Measurements from ENCODE around the gene LRCH1.

The LRCH1 gene

DNA sequence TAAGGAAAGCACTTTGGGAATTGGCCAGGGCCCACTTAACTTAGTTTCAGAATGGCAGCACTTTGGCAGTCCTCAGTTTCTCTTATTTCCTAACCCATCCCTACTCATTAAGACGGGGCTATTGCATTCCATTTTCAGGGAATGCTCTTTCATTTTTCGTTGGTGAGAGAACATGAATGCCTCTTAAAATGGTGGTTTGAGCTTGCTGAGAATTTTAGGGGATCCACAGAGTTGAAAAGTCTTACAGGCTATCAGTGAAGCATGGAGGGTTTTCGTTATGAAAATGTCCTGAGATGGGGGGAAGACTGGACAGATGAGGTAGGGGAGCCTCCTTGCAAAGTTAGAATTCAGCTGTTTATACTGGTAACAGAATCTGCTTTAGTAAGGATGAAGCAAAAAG lies 71.4 kb downstream of the LRCH1 start:
- DNase-seq (ENCODE audit: low read depth), result no peak
- TF ChIP-seq, protein P1, sequence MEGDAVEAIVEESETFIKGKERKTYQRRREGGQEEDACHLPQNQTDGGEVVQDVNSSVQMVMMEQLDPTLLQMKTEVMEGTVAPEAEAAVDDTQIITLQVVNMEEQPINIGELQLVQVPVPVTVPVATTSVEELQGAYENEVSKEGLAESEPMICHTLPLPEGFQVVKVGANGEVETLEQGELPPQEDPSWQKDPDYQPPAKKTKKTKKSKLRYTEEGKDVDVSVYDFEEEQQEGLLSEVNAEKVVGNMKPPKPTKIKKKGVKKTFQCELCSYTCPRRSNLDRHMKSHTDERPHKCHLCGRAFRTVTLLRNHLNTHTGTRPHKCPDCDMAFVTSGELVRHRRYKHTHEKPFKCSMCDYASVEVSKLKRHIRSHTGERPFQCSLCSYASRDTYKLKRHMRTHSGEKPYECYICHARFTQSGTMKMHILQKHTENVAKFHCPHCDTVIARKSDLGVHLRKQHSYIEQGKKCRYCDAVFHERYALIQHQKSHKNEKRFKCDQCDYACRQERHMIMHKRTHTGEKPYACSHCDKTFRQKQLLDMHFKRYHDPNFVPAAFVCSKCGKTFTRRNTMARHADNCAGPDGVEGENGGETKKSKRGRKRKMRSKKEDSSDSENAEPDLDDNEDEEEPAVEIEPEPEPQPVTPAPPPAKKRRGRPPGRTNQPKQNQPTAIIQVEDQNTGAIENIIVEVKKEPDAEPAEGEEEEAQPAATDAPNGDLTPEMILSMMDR (conservative IDR thresholded peaks at IDR 0.05; ENCODE audit: low read depth, low read length), result no peak
- H3K4me3 ChIP-seq (ENCODE audit: low read depth, low read length), result no peak overlapping the region

DNA sequence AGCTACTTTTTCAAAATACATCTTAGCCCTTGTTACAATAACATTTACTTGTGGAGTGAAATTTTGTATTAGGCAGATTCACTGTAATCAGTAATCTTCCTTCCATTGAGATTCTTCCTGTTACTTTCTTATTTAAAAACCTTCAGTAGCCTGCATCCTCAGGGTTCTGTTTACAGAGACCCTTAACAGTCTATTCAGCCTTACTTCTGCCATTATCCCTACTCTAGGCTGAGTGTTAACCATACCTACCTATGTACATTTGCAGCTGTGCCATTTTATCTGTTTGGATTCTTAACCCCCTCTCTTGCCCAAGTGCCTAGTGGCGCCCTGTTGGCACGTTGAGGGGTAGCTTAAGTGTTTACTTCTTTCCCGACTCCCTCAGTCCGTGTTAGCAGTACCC lies 71.9 kb downstream of the LRCH1 start:
- H3K4me3 ChIP-seq (ENCODE audit: low read depth, low read length), result no peak overlapping the region
- no peak for DNase-seq (ENCODE audit: low read depth)
- TF ChIP-seq, protein P1 (conservative IDR thresholded peaks at IDR 0.05; ENCODE audit: low read depth, low read length), result no peak

DNA sequence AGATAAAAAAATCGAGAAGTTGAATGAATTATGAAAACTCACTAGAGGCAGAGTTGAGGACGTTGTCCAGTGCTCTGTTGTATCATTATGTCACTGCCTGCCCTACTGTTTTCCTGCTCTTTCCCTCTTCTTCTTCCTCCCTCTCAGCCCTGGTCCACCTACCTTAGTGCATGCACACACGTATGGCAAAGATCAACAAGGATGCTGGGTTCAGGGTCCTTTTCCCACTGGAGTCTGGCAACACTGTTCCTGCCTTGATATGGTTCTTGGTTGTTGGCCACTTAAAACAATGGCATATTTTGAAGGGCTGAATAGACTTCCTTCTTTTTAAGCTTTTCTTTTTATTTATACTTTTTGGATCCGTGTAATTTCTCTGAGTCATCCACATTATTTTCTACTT lies 74.5 kb downstream of the LRCH1 start:
- DNase-seq (ENCODE audit: low read depth), result no peak
- TF ChIP-seq, protein P1 (conservative IDR thresholded peaks at IDR 0.05; ENCODE audit: low read depth, low read length), result no peak
- no peak overlapping the region for H3K4me3 ChIP-seq (ENCODE audit: low read depth, low read length)

DNA sequence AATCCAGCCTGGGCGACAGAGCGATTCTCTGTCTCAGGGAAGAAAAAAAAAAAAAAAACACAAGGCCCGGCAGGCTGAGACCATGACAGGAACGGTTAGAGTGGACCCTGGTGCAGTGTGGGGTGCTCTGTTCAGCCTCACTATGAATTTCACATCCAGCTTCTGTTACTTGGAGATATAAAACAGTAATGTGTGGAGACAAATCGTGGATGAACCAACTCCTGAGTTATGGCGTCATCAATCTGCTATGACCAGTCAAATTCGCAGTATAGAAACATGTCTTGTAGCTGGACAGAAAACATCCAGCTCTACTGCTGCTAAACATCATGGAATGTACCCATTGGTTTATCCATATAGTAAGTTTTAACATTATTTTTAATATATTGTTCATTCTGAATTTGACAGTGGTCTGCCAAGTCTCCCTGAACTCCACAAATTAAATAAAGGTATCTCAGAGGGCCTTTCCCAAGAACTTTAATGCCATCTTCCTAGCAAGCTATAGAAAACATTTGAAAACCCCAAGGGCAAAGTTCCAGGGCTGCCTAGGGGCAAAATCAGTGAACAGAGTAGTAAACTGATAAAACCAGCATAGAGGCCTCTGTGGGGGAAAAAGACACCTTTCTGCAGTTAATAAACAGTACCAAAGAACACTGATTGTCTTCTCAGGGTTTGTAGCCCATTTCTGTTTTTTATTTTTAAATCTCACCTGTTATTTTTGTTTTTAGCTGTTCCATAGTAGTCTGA lies 75.8 kb downstream of the LRCH1 start:
- TF ChIP-seq, protein P1 (conservative IDR thresholded peaks at IDR 0.05; ENCODE audit: low read depth, low read length), result no peak
- H3K4me3 ChIP-seq (ENCODE audit: low read depth, low read length), result no peak overlapping the region

DNA sequence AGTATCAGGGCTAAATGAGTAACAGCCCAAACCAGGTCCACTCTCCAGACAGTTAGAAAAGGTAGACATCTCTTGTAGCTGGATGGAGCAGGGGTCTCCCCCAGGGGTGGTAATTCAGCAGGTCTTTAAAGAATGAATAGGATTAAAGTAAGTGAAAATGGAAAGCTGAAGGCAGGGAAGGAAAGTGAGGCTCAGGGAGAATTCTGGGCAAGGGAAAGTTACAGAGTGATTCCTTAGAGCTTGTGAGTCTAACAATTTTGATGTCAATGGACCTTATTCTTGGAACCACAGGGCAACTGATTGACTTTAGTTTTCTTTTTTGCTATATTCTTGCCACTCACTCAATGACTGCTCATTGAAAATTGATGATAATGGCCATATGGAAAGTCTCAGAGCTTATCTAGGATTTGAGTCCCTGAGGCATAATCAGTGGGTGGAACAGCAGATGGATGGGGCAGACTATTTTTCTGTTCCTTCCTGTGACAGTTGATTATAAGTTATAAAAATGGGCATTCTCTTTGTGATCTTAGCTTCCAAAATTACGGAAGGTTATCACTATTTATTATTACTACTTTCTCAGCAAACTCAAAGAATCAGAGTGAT lies 76.9 kb downstream of the LRCH1 start:
- no peak overlapping the region for H3K4me3 ChIP-seq (ENCODE audit: low read depth, low read length)
- TF ChIP-seq, protein P1 (conservative IDR thresholded peaks at IDR 0.05; ENCODE audit: low read depth, low read length), result no peak
- no peak for DNase-seq (ENCODE audit: low read depth)

More for the DNA sequence above, 75.8 kb downstream of the LRCH1 start:
- DNase-seq (ENCODE audit: low read depth), result no peak

DNA sequence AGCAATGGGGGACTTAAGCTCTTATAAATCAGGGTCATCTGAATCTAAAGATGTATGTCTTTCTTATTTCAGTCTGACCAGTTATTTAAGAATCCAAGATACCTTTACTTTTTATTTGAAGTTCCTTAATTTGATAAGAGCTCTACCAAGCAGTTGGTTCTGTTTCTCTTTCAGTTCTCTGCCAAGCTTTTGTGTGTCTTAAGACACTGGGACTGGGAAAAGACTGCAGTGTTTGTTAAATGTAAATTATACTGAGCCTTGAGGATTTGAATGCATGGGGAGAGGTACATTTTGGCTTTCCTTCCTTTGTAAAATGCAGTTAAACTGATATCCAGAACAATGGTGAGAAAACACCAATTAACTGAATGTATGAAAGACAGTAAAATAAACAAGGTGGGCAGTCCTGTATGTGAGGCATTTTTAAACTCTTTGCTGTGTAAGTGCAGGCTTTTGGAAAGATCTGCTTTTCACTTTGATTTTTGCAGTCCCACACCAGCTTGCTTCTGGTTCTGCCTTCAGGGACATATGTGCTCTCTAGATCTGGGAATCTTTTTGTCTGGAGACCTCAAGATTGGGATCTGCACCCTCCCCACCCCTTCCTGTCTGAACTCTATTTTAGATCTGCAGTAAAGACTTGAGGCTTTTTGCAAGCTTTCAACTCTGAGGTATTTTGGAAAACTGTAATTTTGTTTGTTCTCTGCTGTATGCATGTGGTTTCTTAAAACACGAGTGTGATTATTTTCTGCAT lies 77.6 kb downstream of the LRCH1 start:
- no peak overlapping the region for H3K4me3 ChIP-seq (ENCODE audit: low read depth, low read length)
- TF ChIP-seq, protein P1 (conservative IDR thresholded peaks at IDR 0.05; ENCODE audit: low read depth, low read length), result no peak
- DNase-seq (ENCODE audit: low read depth), result no peak

Measured in choroid plexus epithelial cell (primary cell).